Colon (tissue), 2 donors: ENCODE data around the gene FAM25G.

Experiments
- FAIRE-seq: peaks from 2 replicates; lab custom pipeline; 2012; peaks lifted over from hg19 to GRCh38; lab: Jason Lieb, UNC
- donor health status: control.
- donor health status: control.

FAM25G gene

GRCh38 chr10:47449102-47449978 is 42.2 kb downstream of the FAM25G start:
- no peak for FAIRE-seq

- FAIRE-seq = no peak
Observed at GRCh38 chr10:47447705-47448104, 43.8 kb downstream of the FAM25G start.

- FAIRE-seq = no peak
Observed at GRCh38 chr10:47447209-47447608, 44.3 kb downstream of the FAM25G start.

- FAIRE-seq = no peak
Observed at GRCh38 chr10:47445720-47446119, 45.8 kb downstream of the FAM25G start.

DNA sequence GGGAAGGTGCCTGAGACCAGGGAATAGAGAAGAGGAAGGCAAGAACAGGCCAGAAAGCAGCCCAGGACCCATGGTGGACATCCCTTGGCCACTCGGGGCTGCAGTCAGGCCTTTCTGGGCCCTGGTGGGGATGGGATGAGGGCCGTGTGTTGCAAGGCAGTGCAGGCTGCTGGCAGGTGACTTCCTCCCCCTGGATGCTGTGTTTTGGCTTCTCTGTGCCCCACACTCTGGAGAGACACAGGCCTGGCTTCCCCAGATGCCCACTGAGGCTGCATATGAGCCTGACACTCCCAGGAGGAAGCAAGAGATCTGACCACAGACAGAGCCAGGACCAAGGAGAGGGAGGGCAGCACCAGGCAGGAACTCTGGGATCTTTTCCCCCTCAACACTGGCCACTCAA is 47.5 kb downstream of the FAM25G start:
- no peak for FAIRE-seq

GRCh38 chr10:47443145-47443544 is 48.4 kb downstream of the FAM25G start:
- no peak for FAIRE-seq

GRCh38 chr10:47442351-47442750 is 49.1 kb downstream of the FAM25G start:
- FAIRE-seq = no peak

GRCh38 chr10:47441938-47442337 is 49.6 kb downstream of the FAM25G start:
- no peak for FAIRE-seq

- FAIRE-seq = no peak
Observed at GRCh38 chr10:47440207-47440606, 51.3 kb downstream of the FAM25G start.

GRCh38 chr10:47438857-47439474 is 52.5 kb downstream of the FAM25G start:
- no peak for FAIRE-seq
